ENCODE data around the gene HES5.

The HES5 gene

DNA sequence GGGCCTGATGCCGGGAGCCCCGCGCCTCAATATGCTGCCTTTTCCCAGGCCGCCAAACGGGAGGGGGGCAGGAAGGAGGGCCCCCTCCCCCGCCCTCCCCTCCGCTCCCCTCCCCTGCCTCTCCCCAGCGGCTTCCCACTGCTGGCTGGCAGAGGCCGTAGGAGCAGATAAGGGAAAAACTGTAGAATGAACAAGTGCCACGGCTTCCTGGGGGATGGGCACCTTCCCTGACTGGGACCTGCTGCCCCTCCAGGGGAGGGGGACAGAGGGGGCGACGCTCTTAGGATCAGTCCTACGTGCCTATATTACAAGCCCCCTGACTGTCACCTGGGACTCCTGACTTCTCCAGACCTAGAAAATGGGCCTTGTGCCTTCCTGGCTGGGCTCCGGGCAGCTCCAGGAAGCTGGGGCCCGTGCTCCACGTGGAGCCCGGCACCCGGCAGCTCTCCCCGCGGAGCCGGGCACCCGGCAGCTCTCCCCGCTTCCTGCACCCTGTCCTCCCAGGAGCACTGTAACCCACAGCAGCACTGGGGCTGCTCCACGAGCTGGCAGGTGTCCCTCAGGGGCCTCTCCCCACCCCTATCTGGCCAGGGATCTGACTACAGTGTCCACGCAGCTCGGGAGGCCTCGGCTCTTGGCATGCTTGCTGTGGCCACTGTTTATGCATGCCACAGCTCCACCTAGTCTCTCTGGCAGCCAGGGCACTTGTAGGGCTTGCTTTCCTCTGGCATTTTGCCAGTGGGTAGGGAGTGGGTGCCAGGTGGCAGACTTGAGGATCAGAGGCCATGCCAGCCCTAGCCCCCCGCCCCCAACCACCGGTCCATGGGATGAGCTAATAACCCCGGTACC lies 674 bp upstream of the HES5 start:
- no peak for DNase-seq (ENCODE audit: low spot score)

DNA sequence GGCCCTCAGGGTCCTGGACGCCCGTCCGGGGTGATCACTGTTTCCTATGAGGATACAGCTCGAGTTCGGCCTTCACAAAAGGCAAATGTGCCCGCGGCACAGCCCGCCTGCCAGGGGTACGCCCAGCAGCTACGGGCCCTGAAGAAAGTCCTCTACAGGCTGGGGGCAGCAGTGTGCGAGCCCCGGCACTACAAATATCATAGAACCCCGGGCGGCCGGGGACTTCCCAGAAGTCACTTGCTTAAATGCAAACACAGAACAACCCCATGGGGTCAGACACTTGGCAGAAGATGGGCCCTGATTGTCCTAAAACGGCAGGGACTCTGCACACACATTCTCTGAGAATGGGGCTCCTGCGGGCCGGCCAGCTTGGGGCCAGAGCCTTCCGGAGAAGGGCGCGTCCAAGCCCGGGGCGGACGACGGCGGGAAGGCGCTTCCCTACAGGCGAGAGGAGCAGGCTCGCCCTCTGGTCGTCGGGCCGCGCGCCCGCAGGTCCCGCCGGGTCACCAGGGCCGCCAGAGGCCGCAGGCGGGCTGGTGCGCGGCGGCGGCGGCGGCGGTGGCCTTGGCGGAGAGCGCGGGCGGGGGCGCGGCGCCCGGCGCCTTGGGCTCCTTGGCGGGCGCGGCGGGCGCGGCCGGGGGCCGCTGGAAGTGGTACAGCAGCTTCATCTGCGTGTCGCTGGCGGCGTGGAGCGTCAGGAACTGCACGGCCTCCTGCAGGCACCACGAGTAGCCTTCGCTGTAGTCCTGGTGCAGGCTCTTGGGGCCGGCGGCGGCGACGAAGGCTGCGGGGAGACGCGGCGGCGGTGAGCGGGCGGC lies 888 bp downstream of the HES5 start:
- no peak for DNase-seq (ENCODE audit: low spot score)

DNA sequence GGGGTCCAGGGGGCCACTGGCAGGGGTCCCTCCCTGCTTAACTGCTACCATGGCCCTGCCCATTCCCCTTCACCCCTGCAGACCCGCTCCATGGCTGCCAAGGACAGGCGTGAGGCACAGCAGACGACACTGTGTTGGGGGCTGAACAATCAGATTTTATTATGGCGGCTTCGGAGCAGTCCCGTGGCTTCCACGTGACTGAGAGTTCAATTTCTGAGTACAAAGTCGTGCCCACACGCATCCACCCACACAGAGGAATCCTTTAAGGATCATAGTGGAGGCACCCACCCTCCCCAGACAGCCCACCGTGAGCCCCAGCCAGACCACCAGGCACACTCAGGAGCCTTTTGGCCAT lies 1.5 kb downstream of the HES5 start:
- no peak for DNase-seq (ENCODE audit: low spot score)

DNA sequence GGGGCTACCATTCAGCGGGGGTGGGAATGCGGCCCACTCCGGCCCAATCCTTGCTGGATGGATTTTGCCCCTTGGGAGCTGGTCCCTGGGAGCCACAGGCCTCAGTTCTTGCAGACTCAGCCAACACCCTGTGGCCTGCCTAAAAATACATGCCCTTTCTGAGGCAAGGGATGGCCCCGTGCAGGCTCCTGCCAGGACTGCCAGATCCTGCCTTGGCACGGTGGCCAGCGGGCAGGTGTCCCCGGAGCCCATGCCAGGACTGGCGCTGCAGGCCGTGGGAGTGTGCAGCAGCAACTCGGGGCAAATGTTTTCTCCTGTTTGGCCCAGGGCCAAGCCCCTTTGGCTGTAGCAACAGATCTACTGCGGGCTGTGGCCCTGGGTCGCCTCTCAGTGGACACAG lies 2.0 kb downstream of the HES5 start:
- DNase-seq (ENCODE audit: low spot score): no peak

DNA sequence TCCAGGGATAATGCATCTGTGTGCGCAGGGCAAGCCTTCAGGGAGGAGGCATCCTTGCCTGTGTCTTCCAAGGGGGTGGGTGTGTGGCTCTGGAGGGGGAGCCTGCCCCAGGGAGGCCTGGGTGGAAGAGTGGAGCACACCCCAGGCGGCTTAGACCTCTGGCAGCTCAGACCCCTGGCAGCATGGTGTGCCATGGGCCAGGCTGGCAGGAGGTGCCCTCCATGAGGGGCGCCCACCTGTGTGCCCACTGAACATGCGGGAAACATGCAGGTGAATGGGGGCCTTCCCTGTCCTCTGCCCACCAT lies 2.6 kb downstream of the HES5 start:
- no peak for DNase-seq (ENCODE audit: low spot score)

DNA sequence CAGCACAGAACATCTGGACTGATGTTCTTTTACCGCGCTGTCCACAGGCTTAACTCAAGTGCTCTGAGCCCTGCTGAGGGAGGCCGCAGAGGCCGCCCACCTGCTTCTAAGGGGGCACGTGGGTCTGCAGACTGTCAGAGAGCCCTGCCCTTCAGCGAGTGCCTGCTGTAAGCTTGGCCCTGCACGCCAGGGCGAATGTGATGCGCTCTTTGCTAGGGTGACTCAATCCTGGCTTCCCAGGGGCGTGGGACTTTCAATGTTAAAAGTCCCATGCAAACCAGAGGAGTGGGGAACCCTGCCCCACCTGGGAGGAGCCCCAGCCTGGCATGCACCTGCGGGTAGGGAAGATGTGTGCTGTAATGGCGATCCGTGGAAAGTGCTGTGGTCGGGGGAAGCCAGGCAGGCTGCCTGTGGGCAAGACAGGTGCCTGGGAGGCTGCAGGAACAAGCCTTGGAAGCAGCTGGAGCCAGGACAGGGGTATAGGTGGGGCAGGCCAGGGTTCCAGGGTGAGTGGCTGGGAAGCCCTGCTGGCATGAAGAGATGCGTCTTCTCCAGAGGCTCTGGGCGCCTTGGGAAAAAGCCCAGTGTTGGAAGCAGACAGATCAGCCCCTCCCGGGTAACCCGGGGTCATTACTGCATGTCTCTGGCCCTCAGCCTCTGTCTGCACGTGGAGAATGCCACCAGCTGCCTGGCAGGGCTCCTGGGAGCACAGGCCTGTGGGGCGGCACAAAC lies 3.1 kb downstream of the HES5 start:
- DNase-seq (ENCODE audit: low spot score): peak; percentile 75

DNA sequence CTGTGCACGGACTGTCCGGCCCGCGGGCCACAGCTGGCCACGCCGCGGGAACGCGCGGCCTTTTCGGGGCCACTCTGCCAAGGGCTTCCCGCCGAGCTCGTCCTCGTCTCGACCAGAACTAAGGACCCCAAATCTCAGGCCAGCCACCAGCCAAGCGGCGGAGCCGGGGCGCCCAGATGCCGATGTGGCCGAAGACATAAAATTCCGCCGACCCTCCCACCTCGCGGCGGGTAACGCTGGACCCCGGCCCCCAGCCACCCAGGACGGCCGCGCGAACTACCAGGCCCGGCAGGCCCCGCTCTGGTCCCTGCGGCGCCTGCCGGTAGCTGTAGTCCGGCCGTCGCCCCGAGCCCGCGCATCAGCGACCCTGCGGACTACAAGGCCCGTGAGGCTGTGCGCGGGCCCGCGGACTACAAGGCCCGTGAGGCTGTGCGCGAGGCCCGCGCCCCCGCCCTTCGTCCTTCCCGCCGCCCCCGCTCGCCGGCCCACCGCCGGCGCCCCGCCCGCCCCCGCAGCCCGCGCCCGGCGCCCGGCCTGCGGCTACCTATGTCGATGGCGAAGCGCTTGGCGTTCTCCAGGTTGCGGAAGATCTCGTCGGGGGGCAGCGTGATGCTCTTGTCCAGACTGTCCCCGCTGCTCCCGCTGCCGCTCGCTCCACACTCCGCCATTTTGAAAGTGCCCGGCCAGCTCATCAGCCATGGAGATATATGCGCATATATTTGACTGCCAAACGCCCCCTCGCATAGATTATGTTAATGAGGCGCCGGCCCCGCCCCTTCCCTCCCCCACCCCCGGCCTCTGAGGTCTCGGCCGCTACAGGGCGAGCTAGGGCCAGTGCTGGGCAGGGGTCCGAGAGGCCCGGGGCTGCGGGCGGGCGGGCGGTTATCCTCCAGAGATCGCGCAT lies 3.9 kb downstream of the HES5 start, which contains the start of gene PANK4:
Gene PANK4, minus strand, starts transcription at position 677 of the 904 bp plus-strand sequence. Its CDS starts 9 bp downstream, at position 668.
- peak; percentile 95 for DNase-seq (ENCODE audit: low spot score)

DNA sequence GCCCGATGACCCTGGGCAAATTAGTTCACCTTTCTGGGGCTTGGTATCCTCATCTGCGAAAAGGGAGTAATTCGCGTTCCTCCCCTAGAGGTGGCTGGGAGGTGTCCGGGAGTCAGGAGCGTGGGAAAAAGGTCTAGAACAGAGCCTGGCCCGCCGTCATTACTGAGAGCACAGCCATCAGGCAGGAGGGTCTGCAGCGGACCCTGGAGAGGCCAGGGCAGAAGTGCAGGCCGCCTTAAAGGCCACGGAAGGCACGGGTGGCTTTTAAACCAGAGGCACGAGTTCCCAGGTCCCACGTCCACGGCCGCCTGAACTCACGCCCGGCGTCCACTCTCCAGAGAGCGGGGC lies 4.5 kb downstream of the HES5 start:
- no peak for DNase-seq (ENCODE audit: low spot score)

DNA sequence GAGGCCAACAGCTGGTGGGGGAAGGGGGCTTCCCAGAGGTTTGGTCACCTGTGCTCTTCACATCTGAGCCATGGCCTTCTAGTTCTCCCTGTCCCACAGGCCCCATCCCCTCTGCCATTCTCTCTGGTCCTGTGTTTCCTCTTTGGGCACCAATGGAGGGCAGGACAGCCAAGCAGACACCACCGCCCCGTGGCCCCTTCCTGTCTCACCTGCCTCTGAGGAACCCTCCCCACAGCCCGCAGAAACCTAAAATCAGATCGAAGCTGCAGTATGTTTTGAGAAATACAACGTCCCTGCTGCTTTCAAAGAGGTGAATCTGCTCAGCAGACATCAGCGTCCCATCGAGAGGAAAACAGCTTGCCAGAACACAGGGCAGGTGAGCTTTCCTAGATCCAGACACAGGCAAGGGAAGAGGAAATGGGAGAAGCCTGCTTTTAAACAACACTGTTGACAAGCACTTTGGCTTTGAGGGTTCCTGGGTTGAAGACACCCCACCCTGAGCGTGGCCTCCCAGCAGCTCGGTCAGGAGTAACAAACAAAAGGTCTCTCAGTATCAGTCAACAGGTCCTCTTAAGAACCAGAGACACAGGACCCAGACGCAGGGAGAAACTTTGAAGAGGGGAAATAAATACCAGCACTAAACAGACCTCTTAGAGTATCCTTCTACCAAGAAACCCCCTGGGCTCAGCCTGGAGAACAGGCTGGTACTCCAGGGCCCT lies 6.0 kb downstream of the HES5 start:
- DNase-seq (ENCODE audit: low spot score): no peak

DNA sequence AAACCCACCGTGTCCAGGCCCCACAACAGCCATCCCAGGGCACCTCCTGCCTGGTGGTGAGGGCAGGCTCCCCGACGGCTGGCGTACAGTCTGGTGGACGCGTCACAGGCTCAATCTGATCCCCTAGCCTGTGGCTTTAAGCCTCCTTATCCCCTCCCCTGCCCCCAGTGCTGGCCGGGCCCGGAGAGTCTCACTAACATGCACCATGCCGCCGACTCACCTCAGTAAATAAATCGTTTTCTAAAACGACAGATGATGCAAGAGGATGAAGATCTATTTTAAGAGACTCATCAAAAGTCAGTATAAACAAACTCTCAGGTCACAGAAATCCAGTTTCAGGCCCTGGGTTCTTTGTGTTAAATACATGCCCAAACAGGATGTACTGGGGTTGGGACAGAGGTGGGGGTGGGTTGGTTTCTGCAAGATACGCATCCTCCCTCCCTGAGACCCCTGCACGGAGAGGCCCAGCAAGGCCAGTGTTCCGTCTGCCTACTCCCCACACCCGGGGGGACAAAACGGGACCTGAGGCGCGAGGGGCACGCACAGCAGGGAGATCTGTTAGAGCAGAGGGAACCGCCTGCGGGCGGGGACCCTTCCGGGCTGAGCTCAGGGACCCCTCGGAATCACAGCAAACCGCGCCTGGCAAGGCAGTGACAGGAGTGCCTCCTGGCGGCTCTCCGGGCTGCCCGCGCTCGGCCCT lies 6.7 kb downstream of the HES5 start:
- DNase-seq (ENCODE audit: low spot score): no peak

DNA sequence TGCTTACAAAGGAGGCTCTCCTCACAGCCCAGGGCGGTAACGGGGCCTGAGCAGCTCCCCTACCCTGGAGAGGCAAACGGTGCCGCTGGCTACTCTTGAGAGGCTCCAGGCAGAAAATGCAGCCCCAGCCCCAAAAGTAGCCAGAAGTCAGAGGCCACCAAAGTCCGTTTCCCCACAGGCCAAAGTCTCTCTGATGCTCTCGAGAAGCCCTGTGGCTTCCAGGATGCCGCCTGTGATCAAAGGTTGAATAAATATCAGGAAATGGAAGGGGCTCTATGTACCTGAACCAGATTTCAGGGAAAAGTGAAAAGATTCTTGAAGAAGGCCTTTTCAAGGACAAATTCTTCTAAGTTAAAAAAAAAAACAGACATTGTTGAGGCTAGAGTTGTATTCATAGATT lies 7.8 kb downstream of the HES5 start:
- no peak for DNase-seq (ENCODE audit: low spot score)

DNA sequence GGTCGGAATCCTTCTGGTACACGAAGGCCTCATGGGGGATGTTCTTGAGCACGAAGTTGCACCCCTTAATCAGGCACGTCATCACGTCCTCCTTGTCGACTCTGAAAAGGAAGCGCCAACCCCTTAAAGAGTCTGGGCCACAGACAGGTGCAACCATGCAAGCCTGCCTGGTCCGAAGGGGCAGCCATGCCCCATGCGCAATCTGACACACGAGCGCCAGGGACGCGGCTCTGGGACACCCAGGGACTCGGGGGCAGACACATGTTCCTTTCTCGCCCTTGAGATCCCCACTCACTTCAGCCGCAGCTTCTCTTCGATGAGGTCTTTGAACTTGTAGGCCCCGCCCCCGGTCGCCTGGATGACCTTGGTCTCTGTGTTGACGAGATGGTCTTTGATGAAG lies 9.3 kb downstream of the HES5 start:
- no peak for DNase-seq (ENCODE audit: low spot score)

DNA sequence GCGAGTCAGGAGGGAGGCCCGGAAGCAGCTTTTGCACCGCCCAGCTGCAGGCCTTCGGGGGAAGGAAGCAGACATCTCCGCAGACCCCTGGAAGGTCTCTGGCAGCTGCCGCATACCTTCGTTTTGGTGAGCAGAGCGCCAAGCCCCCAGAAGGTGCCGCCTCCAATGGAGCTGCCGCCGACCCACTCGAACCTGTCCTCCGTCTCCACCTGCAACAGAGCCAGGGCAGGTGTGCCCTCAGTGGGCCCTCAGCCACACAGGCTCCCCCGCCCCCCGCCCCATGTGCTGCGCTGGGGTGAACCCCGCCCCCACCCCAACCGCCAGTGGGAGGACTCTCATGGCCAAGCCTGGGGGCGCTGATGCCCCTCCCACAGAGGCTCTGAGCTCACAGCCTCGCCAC lies 9.9 kb downstream of the HES5 start:
- DNase-seq (ENCODE audit: low spot score): no peak

DNA sequence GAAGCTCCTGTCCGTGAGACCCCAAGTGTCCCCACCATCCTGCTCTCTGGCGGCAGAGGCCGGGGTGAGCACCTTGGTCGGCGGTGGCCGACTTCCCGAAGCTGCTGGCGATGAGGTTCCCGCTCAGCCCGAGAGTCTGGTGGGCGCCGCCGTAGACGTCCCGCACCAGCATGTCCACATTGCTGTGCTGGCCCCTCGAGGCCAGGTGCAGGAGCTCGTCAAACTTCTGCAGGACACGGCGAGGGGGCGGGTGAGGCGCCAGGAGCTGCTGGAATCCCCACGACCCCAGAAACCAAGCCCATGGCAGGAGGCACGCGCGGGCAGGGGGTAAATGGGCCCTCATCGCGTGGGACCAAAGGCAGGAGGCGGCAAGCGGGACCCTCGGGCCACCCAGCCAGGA lies 10.3 kb downstream of the HES5 start:
- DNase-seq (ENCODE audit: low spot score): no peak

DNA sequence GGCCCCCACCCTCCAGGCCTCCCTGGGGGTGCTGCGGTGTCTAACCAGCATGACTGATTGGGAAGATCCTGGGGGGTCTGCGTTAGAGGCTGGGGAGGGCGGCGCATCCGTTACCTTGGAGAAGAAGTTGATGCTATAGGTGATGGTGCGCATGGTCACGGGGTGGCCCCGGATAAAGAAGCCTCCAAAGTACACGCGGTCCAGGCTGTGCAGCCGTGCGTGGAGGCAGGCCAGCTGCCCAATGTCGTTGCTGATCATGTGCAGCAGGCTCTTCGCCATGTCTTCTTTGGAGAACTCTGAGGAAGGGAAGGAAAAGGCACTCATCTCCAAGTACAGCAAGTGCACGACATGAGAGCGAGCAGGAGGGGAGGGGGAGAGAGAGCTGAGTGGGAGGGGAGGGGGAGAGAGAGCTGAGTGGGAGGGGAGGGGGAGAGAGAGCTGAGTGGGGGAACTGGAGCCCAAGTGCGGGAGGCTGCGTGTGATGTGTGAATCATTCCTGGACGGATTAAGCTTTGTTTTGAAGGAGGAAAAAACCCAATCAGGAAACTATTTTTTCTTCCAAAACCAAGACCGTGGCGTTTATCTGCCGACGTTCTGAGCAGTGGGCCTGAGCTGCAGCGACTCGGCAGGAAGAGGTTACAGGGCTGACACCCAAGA lies 10.9 kb downstream of the HES5 start:
- DNase-seq (ENCODE audit: low spot score): no peak

DNA sequence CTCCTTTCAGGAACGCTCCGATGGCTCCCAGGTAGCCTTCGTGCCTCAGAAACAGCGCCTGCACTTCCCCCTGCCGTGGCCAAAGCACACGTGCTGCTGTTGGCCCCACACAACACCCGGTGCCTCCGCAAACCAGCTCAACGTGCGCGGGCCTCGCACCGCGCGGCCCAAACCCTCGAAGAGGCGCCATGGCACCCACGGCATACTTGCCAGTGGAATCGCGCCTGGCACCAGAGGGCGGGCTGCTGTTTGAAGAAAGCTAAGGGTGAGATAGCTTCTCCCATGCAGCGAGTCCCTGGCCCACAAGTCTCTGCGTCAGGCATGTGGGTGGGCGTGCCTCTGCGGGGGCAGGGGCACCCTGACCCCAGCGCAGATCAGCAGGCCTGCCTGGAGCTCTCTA lies 11.5 kb downstream of the HES5 start:
- no peak for DNase-seq (ENCODE audit: low spot score)

DNA sequence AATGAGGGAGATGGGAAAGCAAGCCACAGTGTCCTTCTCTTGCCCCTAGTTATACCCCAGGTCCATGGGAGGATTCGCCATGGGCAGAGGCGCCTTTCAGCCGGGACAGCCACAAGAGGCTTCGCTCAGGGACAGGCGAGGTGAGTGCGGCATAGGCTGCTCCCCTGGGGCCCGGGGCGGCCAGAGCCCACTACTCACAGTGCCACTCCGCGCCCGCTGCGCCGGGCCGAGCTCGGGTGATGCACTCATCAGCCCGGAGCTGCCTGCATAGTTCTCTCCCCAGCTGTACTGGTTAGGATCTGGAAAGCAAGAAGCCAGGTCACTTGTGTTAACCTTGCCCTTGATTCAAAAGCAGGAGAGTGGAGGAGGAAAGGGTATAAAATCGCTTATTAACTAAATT lies 12.1 kb downstream of the HES5 start:
- DNase-seq (ENCODE audit: low spot score): no peak

DNA sequence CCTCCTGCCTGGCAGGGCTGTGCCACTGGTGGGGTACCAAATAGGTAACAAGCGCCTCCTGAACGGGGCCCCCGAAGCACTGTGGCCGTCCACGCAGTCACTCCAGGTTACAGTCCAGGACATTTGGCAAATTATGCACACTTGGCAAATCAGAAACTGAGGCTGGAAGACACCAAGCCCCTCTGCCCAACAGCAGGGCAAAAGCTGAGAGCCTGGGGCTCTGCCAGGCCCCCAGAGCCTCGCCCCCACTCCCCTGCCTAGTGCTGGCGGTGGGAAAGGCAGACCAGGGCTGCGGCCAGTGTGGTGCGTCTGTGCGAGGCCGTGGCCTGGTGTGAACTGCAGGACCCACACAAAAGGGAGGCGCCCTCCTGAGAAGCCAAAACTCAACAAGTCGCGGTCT lies 13.1 kb downstream of the HES5 start:
- no peak for DNase-seq (ENCODE audit: low spot score)

DNA sequence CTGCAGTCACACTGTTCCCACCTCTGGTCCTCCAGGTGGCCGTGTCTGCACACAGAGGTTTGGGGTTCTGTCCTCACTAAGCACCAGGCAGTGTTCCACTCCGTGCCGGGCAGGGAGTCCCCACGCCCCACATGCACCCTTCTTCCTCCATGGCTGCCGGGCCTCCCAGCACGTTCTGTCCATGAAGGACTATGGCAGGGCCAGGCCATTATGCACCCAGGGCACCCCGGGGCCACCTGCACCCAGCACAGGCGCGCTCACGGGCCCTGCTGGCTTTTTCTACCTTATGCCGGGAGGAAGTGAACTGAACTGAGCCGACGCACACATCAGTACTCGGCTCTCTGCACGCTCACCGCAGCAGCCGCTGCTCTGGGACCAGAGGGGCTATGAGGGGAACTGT lies 13.9 kb downstream of the HES5 start:
- no peak for DNase-seq (ENCODE audit: low spot score)

DNA sequence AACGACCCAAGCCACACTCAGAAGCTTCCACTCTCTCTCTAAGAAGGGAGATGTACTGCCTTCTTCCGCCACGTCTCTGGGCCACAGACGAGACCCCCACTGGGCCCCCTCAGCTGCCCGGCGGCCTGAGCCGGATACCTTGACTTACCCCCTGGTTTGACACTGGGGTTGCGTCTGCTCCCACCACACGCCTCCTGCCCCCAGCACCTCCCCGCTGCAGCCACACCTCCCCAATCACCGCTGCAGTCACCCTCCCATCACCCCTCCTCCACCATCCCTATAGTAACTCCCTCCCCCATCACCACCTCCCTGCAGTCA lies 14.3 kb downstream of the HES5 start:
- no peak for DNase-seq (ENCODE audit: low spot score)

Measured in AG08396 (cell line).